B cell (primary cell): ENCODE measurements around the gene RAB31.

Source experiments
- CTCF ChIP-seq: fragments of 200-600 bp; IDR thresholded peaks from one replicate; pipeline ENCODE4 v1.8.0; 2022; ENCODE audit warnings: antibody characterized with exemption, mild to moderate bottlenecking
- EZH2 ChIP-seq: IDR thresholded peaks from 2 replicates; pipeline ENCODE4 v1.6.1; 2012; ENCODE audit warnings: borderline replicate concordance, low read depth, mild to moderate bottlenecking, moderate library complexity, low read length; ENCODE audit not compliant: insufficient read depth, poor library complexity, severe bottlenecking

GRCh38 chr18:9825571-9826073, 117.5 kb downstream of the RAB31 start:
- no peak for TF ChIP-seq CTCF
- TF ChIP-seq EZH2: no peak
